HG03342 (cell line): ENCODE measurements around the gene KIZ.
A peak's percentile ranks its signal among the peaks of the same experiment; 100 is the strongest.

Experiments used
- ATAC-seq: cut with Tn5 transposase; IDR thresholded peaks from one replicate; pipeline ENCODE4 v1.9.1; 2021; ENCODE audit warnings: mild to moderate bottlenecking, moderate library complexity; ENCODE audit not compliant: unreplicated experiment

KIZ gene, protein sequence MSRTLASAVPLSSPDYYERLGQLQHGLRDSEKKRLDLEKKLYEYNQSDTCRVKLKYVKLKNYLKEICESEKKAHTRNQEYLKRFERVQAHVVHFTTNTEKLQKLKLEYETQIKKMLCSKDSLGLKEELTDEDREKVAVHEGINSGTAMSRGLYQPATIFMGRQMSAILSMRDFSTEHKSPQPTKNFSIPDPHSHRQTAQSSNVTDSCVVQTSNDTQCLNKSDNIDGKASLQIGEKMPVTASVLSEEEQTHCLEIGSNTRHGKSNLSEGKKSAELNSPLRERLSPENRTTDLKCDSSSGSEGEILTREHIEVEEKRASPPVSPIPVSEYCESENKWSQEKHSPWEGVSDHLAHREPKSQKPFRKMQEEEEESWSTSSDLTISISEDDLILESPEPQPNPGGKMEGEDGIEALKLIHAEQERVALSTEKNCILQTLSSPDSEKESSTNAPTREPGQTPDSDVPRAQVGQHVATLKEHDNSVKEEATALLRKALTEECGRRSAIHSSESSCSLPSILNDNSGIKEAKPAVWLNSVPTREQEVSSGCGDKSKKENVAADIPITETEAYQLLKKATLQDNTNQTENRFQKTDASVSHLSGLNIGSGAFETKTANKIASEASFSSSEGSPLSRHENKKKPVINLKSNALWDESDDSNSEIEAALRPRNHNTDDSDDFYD

DNA sequence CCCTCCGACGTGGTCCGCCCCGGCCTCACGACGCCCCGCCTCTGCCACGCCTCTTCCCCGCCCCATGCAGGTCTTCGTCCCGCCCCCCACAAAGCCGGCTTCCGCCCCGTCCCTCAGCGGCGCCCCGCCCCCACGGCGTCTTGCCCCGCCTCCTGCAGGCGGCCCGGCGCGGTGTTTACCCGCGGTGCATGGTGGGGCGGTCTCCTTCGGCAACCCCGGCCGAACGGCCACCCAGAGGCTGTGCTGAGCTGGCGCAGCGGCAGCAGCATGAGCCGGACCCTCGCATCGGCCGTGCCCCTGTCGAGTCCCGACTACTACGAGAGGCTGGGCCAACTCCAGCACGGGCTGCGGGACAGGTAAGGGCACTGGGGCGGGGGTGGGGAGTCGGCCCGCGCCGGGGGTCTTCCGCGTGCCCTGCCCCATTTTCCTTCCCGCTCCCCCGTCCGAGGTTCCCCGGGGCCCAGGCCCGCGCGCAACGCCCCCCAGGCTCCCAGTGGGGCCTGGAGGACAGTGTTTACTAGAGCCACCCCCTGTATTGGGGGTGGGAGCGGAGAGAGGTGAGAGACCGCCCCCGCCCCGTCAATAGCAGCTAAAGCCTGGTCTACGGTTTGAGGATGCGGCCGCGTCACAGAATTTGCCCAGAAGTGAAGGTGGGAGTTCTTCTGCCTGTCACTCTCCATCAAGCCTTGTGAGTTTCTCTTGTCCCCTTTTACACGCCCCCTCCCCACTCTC is at the start of gene KIZ:
Gene KIZ (plus strand): TSS at position 234 of the 732 bp plus-strand sequence. CDS start 34 bp downstream, at position 268.
- peak; percentile 96 for ATAC-seq

DNA sequence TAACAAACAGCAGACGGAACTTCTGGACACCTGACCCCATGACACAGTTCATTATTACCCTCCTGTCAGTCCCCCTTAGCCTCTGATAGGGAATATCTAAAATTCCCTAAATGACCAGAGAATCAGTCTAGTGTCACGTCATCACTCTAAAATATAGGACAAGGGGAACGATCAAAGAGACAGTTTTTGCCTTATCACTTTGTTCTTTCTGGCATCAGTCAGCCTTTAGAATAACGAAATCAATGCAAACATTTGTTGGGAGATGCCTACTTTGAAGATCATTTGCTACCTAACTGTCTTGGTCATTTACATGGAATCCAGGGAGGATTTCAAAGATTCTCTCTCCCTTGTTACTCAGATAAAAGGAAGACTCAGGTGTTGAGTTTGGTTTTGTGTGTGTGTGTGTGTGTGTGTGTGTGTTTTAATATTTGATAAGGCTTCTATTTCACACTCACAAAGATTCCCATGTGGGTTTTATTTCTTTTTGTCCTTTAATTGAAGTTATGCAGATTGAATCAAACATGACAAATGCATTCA is 48.0 kb upstream of the KIZ start:
- ATAC-seq: no peak

DNA sequence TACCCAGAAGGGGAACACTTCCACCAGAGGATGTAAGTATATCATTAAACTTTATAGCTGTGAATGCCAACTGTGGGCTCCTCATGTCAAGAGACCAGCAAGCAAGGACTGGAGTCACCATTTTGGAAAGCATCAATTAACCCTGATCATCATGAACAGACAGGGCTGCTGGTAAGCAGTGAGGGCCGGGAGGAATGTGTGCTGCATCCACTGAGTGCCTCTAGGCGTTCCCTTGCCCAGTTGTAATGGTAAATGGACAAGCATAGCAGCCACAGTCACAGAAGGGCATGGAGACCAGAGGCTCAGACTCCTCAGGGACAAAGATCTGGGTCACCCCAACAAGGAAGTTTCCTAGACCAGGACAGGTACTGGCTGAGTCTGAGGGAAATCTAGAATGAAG is 43.3 kb upstream of the KIZ start:
- no peak for ATAC-seq

DNA sequence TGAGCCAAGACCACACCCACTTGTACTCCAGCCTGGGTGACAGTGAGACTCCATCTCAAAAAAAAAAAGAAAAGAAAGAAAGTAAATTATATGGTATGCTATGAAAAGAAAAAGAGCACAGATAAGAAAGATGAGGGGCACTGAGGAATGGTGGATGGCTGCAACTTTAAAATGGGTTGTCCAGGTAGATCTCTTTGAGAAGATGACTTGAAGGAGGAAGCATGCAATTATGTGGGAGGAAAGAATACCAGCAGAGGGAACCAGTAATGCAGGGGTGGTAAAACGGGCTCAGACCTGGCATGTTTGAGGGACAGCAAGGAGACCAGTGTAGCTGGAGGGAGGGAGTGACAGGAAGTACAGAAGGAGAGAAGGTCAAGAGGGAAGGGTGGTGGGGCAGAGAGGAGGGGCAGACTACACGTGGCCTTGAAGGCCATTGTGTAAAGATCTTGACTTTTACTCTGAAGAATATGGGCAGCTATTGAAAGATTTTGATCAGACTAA is 42.0 kb upstream of the KIZ start:
- no peak for ATAC-seq

DNA sequence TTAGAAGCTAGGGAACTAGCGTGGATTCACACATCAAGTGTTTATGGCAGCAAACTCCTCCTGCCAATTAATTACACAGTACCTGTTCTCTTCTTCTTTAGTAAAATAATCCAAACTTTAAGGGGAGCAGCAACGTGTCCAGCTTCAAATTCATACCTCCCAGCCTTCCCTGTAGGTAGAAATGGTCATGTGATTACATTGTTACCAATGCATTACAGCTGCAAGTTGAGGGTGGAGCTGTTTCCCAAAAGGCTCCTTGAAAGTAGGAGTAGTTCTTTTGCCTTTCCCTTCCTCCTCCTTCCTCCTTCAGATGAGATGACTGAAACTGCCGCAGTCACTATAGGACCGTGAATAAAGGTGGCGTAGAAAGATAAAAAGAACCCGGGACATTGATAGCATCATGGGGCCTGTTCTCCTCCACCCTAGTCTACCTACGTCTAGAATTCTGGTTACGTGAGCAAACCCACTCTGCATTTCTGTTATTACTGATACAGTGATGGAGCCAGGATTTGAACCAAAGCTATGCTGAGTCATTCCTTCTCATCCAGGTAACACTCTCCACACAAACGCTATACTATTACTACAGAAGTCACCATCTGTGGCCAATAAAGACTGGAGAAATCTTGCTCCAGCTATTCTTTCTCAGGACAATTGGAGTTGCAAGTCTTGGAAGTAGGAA is 37.9 kb upstream of the KIZ start:
- no peak for ATAC-seq

DNA sequence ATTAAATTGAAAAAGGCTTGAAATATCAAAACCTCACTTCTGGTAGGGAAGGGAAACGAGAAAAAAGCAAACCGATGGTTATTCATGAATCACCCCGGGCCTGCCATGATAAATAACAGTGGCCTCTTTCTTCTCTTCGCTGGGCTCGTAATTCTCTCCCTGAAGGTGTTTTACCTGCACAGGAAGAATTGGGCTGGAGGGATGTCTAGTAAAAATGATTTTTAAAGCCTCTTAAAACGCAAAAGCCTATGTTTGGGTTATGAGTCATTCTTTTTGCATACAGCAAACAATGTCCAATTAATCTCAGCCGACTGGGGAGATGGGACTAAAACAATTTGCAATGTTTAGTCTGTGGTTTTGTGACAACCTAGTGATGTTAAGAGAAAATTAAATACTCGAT is 36.5 kb upstream of the KIZ start:
- no peak for ATAC-seq

DNA sequence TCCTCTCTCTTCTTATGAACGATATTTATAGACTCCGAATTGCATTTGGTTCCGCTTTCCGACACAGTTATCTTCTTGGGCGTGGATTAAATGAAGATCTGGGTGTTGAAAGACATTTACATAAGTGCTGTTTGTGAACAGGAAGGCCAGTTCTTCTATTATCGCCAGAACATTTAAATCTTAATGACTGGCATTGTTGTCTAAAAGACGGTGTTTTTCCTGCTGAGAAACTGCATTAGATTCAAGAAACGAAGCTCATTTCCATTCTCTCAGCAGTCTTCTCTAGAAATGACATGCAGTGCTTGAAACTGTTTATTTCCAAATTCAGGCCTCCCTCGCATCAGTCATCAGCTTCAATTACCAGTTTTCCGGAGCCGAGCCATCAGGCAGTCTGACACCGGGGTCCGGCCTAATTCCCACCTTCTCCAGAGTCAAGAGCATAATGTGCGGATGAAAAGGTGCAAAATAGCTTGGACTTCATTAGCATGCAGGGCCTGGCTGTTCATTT is 35.7 kb upstream of the KIZ start:
- ATAC-seq: no peak

DNA sequence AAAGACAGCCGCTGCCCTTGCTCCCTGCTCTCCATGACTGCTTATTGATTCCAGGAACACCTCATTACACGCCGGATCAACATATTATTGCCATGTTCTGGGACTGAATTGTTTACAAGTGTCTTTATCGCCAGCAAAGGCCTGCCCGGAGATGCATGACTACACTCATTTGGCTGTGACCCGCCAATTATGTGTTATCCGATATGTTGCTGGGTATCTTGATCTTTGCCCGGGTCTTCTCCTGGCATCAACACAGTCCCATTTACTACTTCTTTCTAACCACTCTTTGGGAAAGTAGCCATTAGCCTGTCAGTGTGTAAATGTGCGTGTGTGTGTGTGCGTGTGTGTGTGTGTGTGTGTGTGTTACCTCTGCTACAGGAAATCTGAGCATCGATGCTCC is 35.2 kb upstream of the KIZ start:
- no peak for ATAC-seq

DNA sequence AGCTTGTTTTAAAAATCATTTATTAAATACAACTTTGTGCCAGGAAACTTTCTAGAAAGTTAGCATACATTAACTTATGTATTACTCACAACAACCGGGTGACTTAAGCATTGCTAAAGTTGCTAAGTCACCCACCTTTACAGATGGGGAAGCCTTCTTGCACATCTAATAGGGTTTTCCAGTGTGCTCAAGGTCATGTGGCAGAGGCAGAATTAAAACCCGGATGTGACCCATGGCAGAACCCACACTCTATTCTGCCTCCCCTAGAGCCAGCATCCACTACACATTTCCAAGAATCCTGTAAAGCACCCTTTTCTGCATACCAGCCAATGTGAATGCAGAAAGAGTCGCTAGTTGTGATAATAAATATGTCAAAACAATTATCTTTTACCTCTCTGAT is 33.1 kb upstream of the KIZ start:
- no peak for ATAC-seq

DNA sequence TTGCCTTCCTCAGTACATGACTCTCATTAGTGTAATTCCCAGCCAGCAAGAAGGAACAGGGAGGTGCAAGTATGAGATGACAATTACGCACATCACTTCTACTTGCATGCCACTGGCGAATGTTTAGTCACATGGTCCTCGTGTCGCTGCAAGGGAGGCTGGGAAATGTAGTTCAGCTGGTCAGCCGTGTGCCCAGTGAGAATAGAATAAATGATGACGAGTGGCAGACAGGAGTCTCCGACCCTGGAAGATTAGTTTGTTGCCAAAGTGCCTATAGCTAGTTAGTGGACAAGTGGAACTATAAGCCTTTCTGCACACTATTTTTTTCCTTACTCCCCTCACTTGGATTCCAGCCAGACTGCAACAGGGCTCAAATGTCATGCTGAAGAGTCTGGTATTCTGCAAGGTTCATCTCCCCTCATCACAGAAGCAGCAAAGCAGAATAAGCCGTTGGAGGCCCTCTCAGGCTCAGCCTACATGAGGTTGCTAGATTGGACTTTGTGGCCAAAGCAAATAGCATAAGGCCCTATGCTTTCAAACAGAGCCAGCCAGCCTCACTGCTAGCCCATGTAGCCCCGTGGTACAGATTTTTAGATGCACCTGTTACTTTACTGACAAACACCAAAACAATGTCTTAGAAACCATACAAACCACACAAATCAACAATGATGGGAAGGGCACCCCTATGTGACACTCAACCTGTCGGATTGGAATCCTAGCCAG is 29.4 kb upstream of the KIZ start:
- peak; percentile 62 for ATAC-seq

DNA sequence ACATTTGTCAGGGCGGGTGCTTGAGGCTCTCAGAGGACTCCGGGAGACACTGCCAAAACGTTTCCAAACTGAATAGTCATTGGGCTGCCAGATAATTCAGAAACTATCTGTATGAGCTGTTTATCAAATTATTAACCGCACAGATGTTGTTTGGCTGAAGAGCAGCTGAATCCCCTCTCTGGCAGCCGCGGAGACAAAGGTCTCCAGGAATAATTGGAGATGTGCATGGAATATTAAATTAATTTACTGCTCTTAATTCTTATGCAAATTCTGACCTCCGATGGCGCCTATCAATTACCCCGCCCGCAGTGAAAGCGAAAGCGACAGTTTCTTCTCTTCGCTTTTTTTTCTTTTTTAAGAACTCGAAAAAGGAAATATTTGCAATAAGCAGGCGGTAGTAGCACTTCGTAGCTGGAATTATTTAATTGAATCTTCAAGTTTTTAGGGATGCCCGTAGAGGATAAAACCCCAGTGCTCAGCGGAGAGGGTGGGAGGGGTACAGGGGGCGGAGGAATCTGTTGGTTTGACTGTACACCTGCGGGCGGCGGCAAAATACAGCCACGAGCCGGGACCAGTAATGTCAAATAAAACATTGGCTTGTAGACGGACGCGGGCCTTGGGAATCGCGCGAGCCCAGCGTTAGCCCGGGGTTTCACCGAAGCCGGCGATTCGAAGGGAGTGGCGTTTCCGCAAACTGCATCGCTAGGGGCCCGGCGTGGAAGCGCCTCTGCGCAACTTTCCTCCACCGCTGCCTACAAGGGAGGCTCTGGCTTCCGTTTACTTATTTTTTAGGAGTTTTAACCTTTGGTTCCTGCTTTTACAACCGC is 25.9 kb upstream of the KIZ start:
- ATAC-seq: peak; percentile 32

DNA sequence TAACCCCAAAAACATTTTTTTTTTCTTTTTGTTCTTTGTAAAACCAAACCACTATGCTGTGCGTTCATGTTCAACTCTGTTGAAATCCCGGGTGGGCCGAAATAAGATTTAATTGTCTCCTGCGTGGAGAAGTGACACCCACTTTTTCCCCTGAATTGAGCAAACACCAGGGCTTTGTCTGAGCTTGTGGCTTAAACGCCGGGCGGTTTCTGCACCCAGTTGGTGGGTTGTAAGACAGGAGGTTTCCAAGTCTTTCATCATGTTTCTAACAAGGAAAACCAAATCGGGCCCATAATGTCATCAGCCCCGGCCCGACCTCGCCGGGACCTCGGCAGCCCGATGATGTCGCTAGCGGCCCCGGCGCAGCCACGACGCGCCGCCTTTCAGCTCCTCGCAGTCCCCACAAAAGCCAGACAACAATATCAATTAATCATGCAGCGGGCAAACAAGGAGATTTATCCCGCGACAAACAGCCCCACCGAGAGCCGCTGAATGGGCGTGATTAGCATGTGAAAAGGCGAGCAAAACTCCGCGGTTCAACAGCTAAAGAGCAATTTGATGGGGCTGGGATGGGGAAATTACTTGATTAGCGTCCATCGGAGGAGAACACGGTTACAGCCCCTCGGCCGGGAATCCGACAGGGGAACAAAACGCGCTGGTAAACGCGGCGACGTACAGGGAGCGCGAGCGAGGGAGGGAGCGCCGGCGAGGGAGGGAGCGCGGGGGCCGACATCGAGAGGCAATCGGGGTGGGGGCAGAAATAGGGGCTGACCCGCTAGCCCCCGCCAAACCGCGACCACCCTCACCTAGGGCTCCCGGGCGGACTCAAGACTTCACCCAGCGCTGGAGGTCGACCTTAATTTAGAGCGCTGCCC is 25.1 kb upstream of the KIZ start:
- ATAC-seq: no peak

DNA sequence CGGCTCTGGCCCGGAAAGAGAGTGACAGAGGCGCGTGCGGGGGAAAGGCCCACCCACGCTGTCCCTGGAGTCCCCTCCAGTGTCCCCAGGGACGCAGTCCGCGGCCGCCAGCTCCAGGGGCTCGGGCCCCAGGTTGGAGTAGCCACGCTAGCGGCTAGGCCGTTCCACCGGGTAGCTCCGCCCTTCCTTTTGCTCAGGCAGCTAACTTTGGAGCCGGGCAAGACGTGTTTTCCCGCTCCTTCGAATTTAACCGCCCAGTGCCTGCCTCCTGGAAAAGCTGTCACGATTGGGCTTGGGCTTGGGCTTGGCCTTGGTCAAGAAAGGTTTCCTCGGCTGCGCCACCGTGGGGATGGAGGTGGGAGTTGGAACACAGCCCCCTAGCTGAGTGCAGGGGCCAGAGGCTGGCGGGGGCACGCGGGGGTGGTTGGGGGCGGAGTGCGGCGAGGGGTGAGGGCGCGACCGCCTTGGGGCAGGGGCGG is 24.4 kb upstream of the KIZ start:
- ATAC-seq: no peak

DNA sequence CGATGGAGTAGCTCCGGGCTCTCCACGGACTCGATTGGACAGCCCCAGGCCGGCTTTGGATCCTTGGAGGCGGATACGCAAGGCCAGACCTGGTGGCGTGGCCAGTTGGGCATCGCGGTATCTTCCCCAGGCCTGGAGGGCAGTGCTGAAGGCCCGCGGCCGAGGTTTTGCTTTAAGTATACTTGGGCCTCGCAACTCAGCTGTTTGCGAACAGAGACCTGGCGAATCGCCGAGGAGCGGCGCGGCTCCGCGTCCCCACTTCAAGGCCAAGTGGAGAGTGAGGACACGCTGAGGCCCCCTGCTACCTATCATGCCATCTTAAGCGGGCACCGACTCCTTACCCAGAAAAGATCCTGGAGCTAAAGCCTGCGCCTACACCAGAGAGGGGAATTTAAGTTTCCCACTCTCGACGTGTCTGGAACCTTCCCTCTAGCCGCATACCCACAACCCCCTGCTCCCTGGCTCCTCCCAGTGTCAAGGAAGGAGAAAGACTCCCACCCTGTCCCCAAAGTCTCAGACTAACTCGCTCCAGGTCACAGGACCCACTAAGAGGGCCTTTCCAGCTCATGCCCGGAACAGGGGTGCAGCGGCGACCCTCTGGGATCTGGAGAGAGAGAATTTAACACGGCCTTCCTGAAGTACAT is 23.8 kb upstream of the KIZ start:
- ATAC-seq: no peak

DNA sequence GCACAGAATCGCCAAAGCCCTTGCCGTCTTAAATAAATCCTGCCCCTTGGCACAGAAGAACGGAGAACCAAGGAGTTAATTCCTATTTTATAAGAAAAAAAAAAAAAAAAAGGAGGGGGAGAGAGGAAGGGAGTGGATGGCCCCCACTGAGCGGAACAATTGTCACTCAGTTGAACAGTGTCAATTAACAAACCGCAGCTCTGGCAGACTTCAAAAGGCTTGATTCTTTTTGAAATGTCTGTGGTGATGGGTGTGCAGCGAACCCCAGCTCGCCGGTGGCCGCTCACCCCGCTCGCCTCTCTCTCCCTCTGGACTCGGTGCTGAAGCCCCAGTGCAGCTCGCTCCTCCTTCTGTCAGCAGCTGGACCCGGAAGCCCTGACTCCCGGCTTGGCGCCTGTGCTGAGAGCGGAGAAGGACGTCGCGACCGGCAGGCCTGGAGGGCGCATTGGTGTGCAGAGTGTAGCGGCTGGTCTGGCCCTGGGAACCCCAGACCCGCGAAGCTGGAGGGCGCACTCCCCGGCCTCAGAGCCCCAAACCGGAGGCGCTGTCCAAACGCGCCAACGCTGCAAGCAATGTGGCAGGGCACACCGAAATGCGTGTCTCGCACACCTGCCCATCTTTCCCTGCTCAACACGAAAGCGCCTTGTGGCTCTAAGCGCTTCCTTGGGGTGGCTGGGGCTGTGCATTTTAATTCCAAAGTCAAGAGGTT is 23.1 kb upstream of the KIZ start:
- no peak for ATAC-seq

DNA sequence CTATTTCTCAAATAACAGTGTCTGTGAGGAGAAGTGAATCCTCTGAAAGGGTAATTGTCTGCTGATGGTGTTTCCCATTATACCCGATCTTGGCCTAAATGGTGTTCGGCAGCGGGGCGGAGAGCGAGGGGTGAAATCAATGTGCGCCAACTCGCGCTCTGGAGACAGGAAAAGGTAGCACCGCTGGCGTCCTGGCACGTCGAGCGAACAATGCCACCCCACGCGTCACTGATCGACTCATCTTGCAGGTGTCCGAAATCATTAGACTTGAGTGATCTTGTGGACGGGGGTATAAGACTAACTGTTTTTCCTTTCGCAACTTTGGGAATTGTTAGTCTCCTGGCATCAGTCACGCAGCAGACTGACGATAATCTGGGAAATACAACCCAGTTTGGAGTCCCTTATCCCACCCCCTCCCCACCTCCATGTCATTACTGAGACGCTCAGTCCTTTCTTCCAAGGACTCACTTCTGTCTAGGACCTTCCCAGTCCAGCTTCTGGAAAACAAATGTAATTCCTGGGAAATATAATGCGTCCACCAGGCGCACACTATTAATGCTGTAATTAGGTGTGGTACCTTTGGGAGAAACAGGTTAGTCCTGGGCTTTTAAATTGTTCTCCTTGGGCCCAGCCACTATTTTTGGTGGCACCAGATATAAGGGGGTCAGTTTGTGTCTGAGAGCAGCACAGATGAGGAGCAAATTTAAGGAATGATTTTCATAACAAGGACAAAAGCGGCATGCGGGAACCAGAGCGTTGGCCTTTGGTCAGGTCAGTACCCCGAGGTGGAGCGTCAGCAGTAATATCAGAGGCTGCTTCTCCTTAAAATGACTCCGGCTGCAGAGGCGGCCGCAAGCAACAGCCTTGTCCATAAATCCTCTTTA is 22.1 kb upstream of the KIZ start:
- no peak for ATAC-seq
